Nephron (organoid): ENCODE results near the gene PPFIBP2.
A peak's percentile ranks its signal among the peaks of the same experiment; 100 is the strongest.
"Not testable (repeated sequence)": the region's sequence is repeated elsewhere in the genome, so short reads cannot be mapped to it uniquely, and the experiment has no call there.

Experiments used
- H3K27ac Mint-ChIP-seq, 3 experiments: 2 replicates each; pipeline ENCODE4 v1.8.0; 2020; ENCODE audit warnings: mixed read lengths in 3 of 3, mild to moderate bottlenecking in 2 of 3, moderate library complexity in 1 of 3
- H3K27me3 Mint-ChIP-seq: 2 replicates; pipeline ENCODE4 v1.8.0; 2021; ENCODE audit warnings: low read depth, mild to moderate bottlenecking, moderate library complexity, mixed read lengths
- H3K36me3 Mint-ChIP-seq: 2 replicates; pipeline ENCODE4 v1.8.0; 2020; ENCODE audit warnings: low read depth, mixed read lengths
- H3K4me1 Mint-ChIP-seq: 2 replicates; pipeline ENCODE4 v1.8.0; 2020; ENCODE audit warnings: mixed read lengths
- H3K4me3 Mint-ChIP-seq, 3 experiments: 2 replicates each; pipeline ENCODE4 v1.8.0; 2020; ENCODE audit warnings: mild to moderate bottlenecking in 3 of 3, mixed read lengths in 3 of 3, moderate library complexity in 2 of 3
- H3K9me3 Mint-ChIP-seq: 2 replicates; pipeline ENCODE4 v1.8.0; 2020; ENCODE audit warnings: mixed read lengths
- TF ChIP-seq, protein P1 (sequence below), 3 experiments: fragments of 200-600 bp; sonication (generic); IDR thresholded peaks; one replicate each; pipeline ENCODE4 v1.5.0; 2021; ENCODE audit warnings: antibody characterized with exemption in 3 of 3; ENCODE audit not compliant: unreplicated experiment in 3 of 3

PPFIBP2 gene

GRCh38 chr11:7511401-7511800 lies 2.4 kb upstream of the PPFIBP2 start:
- Mint-ChIP-seq H3K27ac (peak overlapping the region; percentile 19 to 83 (median 75)), H3K9me3 (no peaks in the 10 kb centered on the region), H3K27me3 (peaks cover 21% of the 10 kb centered on the region), H3K4me3 (peak overlapping the region in 2 of 3 experiments; percentile 91 to 93), H3K36me3 (peaks cover 4% of the 10 kb centered on the region), H3K4me1 (peaks cover 40% of the 10 kb centered on the region)
- TF ChIP-seq, protein P1, sequence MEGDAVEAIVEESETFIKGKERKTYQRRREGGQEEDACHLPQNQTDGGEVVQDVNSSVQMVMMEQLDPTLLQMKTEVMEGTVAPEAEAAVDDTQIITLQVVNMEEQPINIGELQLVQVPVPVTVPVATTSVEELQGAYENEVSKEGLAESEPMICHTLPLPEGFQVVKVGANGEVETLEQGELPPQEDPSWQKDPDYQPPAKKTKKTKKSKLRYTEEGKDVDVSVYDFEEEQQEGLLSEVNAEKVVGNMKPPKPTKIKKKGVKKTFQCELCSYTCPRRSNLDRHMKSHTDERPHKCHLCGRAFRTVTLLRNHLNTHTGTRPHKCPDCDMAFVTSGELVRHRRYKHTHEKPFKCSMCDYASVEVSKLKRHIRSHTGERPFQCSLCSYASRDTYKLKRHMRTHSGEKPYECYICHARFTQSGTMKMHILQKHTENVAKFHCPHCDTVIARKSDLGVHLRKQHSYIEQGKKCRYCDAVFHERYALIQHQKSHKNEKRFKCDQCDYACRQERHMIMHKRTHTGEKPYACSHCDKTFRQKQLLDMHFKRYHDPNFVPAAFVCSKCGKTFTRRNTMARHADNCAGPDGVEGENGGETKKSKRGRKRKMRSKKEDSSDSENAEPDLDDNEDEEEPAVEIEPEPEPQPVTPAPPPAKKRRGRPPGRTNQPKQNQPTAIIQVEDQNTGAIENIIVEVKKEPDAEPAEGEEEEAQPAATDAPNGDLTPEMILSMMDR (IDR thresholded peaks at IDR 0.05; ENCODE audit: unreplicated experiment in 3 of 3), result no peak

GRCh38 chr11:7512525-7513233 lies 1.1 kb upstream of the PPFIBP2 start:
- peak overlapping the region; percentile 83 to 94 (median 94) for H3K27ac Mint-ChIP-seq
- peak overlapping the region; percentile 91 to 93 (median 92) for H3K4me3 Mint-ChIP-seq
- H3K36me3 Mint-ChIP-seq, result peaks cover 4% of the 10 kb centered on the region
- H3K4me1 Mint-ChIP-seq, result peaks cover 40% of the 10 kb centered on the region
- H3K9me3 Mint-ChIP-seq, result no peaks in the 10 kb centered on the region
- peaks cover 29% of the 10 kb centered on the region for H3K27me3 Mint-ChIP-seq
- TF ChIP-seq, protein P1 (IDR thresholded peaks at IDR 0.05; ENCODE audit: unreplicated experiment in 3 of 3), result no peak

DNA sequence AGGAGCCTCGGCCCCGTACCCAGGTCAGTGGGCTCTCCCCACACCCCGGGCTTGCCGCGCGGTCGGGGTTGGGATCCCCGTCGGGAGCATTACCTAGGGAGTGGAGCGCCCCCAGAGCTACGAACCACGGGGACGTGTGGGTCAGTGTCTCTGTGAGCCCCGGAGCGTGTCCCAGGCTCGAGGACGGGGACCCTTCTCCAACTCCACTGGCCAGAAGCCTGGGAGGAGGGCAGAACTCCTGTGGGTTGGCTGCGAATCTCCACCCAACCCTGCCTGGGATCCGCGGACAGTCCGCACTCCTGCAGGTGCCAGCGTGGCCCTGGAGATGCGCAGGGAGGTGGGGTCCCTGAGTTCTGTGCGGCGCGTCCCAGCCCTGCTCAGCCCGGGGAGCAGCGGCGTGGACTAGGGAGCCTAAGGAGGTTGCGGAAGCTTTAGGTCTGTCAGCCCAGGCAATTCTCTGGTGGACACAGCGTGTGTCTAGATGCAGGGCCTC lies 346 bp downstream of the PPFIBP2 start:
- Mint-ChIP-seq H3K27me3 (peaks cover 29% of the 10 kb centered on the region), H3K36me3 (peaks cover 4% of the 10 kb centered on the region), H3K27ac (no peak overlapping the region), H3K4me1 (peaks cover 40% of the 10 kb centered on the region), H3K4me3 (peak overlapping the region; percentile 82 to 92 (median 83)), H3K9me3 (no peaks in the 10 kb centered on the region)
- TF ChIP-seq, protein P1 (IDR thresholded peaks at IDR 0.05; ENCODE audit: unreplicated experiment in 3 of 3), result no peak

- H3K4me1 Mint-ChIP-seq, result peaks cover 32% of the 10 kb centered on the region
- H3K27ac Mint-ChIP-seq, result no peak overlapping the region
- peak overlapping the region; percentile 27 to 41 (median 35) for H3K4me3 Mint-ChIP-seq
- H3K9me3 Mint-ChIP-seq, result no peaks in the 10 kb centered on the region
- peaks cover 29% of the 10 kb centered on the region for H3K27me3 Mint-ChIP-seq
- peaks cover 1% of the 10 kb centered on the region for H3K36me3 Mint-ChIP-seq
- TF ChIP-seq, protein P1 (IDR thresholded peaks at IDR 0.05; ENCODE audit: unreplicated experiment in 3 of 3), result no peak
These were observed 1.7 kb downstream of the PPFIBP2 start for GRCh38 chr11:7515447-7515886.

DNA sequence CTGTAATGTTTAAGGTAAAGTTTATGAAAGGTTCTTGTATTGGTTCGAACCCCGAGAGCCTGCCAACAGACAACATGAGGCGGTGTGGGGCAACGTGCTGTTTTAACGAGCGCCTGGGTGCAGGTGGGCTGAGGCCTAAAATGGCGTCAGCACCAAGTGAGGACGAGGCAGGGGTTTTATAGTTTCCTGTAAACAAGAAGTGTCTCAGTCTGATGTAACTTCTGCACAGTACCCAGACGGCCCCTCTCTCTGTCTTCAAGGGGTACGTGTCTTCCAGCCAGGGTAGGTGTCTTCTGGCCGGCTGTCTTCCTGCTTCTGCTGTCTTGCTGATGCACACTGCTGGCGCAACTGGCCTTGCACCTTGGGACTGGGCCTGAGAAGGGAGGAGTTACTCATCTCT lies 2.7 kb downstream of the PPFIBP2 start:
- Mint-ChIP-seq H3K4me1 (peaks cover 25% of the 10 kb centered on the region), H3K27me3 (peaks cover 29% of the 10 kb centered on the region), H3K27ac (no peak overlapping the region), H3K9me3 (no peaks in the 10 kb centered on the region), H3K36me3 (no peaks in the 10 kb centered on the region), H3K4me3 (peak overlapping the region in 2 of 3 experiments; percentile 0 to 47)
- TF ChIP-seq, protein P1 (IDR thresholded peaks at IDR 0.05; ENCODE audit: unreplicated experiment in 3 of 3), result no peak

DNA sequence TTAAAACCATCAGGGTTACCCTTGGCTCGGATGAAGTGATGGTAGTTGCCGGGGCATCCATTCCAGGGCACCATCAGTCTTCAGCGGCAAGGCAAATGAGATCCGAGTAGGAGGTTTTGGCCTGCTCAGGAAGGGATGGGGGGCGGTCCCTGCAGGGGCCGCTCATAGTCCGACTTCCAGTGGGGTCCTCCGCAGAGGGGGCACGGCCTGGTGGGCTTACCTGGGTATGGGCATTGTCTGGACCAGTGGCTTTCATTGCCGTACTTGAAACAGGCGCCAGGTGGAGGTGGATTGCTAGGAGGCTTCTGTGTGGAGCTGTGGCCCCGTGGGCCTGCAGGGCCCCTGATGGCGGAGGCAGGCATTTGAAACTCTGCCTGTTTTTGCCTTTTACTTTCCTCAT lies 3.9 kb downstream of the PPFIBP2 start:
- Mint-ChIP-seq H3K27me3 (peaks cover 29% of the 10 kb centered on the region), H3K4me1 (peaks cover 12% of the 10 kb centered on the region)
- not testable (repeated sequence) for H3K27ac Mint-ChIP-seq, H3K4me3 Mint-ChIP-seq, H3K36me3 Mint-ChIP-seq, H3K9me3 Mint-ChIP-seq
